Mesodermal cell (in vitro differentiated cells): Measurements from ENCODE around the gene SOST.

ENCODE experiments used
- H3K27ac ChIP-seq: 2 replicates; pipeline ENCODE4 v1.7.0; 2013; ENCODE audit warnings: mild to moderate bottlenecking, low read depth, low read length, moderate library complexity; ENCODE audit not compliant: severe bottlenecking
- H3K36me3 ChIP-seq: 2 replicates; pipeline ENCODE4 v1.7.1; 2013; ENCODE audit warnings: mild to moderate bottlenecking, low read length, moderate library complexity; ENCODE audit not compliant: control insufficient read depth, insufficient read depth
- H3K4me1 ChIP-seq: one replicate; pipeline ENCODE4 v1.7.1; 2013; ENCODE audit warnings: mild to moderate bottlenecking, low read length; ENCODE audit not compliant: insufficient read depth, control insufficient read depth, poor library complexity, severe bottlenecking
- H3K4me3 ChIP-seq: 2 replicates; pipeline ENCODE4 v1.7.0; 2013; ENCODE audit warnings: low read length, control low read depth, mild to moderate bottlenecking; ENCODE audit not compliant: insufficient read depth, poor library complexity, severe bottlenecking; ENCODE audit errors: extremely low read depth
- H3K9me3 ChIP-seq: 2 replicates; pipeline ENCODE4 v1.7.1; 2013; ENCODE audit warnings: mild to moderate bottlenecking, low read length, moderate library complexity; ENCODE audit not compliant: control insufficient read depth
- WGBS, 2 experiments: methylation state at CpG; one replicate each; pipeline ENCODE4 v1.1.5; 2013; ENCODE audit warnings: missing lambda C conversion rate in 2 of 2; ENCODE audit not compliant: insufficient coverage in 2 of 2; 5-methylcytosine and 5-hydroxymethylcytosine counted together

Gene SOST

DNA sequence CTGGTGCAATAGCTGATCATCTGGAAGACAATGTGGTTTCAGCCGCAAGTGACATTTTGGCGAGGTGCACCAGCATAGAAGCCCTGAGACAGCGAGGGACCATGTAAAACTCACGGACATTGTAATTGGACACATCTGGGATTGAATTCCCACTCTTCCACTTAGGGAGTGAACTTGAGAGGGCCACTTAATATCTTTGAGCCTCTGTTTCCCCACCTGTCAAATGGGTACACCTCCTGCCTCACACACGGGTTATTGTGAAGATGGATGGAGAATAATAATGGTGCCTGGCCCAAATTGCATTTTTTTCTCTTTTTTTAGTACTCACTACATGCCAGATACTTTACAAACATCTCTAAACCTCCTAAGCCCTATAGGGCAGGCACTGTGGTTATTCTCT is 51.4 kb downstream of the SOST start:
- H3K9me3 ChIP-seq, result peaks cover 9% of the 10 kb centered on the region
- H3K27ac ChIP-seq, result no peak overlapping the region
- no peaks in the 10 kb centered on the region for H3K36me3 ChIP-seq
- peaks cover 10% of the 10 kb centered on the region for H3K4me1 ChIP-seq
- H3K4me3 ChIP-seq, result no peak overlapping the region
- 92 to 98% methylated on average over 4 of the region's 5 CpGs for WGBS, 2 experiments

- Histone ChIP-seq H3K36me3 (no peaks in the 10 kb centered on the region), H3K4me1 (peaks cover 14% of the 10 kb centered on the region), H3K4me3 (no peak overlapping the region), H3K9me3 (peaks cover 9% of the 10 kb centered on the region), H3K27ac (no peak overlapping the region)
- whole genome bisulfite sequencing, 2 experiments, result 98 to 100% methylated on average over 3 to 5 of the region's 5 CpGs
These were observed 52.4 kb downstream of the SOST start for GRCh38 chr17:43706235-43706634.
